ENCODE results near the gene CLCN7. TPM values are rescaled to one million over a fixed set of nuclear protein-coding genes. Genes with fewer than 3 reads are reported as not detected.

CLCN7 gene
- total and polyA plus RNA-seq, 2 experiments from 2014 or later = 17.4 to 53.8 TPM

DNA sequence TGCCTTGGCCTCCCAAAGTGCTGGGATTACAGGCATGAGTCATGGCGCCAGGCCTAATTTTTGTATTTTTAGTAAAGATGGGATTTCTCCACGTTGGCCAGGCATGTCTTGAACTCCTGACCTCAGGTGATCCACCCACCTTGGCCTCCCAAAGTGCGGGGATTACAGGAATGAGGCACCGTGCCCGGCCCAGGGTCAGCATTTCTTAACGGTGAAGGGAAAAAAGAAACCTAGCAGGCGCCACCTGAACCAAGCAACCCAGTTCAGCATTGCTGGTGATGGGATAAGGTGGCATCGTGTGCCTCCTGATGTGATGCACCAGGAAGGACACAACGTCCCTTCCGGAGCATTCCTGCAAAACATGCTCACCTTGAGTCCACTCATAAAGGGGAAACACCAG lies 2.2 kb upstream of the CLCN7 start (continued):
- TF ChIP-seq, protein P1, sequence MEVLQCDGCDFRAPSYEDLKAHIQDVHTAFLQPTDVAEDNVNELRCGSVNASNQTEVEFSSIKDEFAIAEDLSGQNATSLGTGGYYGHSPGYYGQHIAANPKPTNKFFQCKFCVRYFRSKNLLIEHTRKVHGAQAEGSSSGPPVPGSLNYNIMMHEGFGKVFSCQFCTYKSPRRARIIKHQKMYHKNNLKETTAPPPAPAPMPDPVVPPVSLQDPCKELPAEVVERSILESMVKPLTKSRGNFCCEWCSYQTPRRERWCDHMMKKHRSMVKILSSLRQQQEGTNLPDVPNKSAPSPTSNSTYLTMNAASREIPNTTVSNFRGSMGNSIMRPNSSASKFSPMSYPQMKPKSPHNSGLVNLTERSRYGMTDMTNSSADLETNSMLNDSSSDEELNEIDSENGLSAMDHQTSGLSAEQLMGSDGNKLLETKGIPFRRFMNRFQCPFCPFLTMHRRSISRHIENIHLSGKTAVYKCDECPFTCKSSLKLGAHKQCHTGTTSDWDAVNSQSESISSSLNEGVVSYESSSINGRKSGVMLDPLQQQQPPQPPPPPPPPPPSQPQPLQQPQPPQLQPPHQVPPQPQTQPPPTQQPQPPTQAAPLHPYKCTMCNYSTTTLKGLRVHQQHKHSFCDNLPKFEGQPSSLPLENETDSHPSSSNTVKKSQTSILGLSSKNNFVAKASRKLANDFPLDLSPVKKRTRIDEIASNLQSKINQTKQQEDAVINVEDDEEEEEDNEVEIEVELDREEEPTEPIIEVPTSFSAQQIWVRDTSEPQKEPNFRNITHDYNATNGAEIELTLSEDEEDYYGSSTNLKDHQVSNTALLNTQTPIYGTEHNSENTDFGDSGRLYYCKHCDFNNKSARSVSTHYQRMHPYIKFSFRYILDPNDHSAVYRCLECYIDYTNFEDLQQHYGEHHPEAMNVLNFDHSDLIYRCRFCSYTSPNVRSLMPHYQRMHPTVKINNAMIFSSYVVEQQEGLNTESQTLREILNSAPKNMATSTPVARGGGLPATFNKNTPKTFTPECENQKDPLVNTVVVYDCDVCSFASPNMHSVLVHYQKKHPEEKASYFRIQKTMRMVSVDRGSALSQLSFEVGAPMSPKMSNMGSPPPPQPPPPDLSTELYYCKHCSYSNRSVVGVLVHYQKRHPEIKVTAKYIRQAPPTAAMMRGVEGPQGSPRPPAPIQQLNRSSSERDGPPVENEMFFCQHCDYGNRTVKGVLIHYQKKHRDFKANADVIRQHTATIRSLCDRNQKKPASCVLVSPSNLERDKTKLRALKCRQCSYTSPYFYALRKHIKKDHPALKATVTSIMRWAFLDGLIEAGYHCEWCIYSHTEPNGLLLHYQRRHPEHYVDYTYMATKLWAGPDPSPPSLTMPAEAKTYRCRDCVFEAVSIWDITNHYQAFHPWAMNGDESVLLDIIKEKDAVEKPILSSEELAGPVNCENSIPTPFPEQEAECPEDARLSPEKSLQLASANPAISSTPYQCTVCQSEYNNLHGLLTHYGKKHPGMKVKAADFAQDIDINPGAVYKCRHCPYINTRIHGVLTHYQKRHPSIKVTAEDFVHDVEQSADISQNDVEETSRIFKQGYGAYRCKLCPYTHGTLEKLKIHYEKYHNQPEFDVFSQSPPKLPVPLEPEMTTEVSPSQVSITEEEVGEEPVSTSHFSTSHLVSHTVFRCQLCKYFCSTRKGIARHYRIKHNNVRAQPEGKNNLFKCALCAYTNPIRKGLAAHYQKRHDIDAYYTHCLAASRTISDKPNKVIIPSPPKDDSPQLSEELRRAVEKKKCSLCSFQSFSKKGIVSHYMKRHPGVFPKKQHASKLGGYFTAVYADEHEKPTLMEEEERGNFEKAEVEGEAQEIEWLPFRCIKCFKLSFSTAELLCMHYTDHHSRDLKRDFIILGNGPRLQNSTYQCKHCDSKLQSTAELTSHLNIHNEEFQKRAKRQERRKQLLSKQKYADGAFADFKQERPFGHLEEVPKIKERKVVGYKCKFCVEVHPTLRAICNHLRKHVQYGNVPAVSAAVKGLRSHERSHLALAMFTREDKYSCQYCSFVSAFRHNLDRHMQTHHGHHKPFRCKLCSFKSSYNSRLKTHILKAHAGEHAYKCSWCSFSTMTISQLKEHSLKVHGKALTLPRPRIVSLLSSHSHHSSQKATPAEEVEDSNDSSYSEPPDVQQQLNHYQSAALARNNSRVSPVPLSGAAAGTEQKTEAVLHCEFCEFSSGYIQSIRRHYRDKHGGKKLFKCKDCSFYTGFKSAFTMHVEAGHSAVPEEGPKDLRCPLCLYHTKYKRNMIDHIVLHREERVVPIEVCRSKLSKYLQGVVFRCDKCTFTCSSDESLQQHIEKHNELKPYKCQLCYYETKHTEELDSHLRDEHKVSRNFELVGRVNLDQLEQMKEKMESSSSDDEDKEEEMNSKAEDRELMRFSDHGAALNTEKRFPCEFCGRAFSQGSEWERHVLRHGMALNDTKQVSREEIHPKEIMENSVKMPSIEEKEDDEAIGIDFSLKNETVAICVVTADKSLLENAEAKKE (CRISPR knock-in tag; IDR thresholded peaks at IDR 0.05) = no peak
- no peak for TF ChIP-seq EZH2 (IDR thresholded peaks at IDR 0.05; ENCODE audit: low read depth, unreplicated experiment)

DNA sequence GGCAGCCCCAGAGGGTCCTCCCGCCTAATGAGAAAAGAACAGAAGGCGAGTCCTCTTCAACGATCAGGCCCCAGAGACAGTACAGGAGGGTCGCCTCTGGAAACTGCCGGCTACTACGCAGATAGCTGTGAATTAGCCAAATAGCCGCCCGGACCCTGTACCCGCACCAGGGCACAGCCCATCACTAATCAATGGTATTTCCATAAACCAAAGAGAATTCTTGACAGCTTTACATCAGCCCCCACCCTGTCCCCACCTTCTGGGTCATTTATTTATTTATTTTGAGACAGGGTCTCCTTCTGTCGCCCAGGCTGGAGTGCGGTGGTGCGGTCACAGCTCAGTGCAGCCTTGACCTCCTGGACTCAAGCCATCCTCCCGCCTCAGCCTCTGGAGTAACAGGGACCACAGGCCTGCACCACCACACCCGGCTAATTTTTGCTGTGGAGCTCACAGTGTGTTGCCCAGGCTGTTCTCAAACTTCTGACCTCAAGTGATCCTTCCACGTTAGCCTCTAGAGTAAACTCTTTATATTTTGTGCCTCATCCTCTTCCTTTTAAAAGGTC lies 805 bp upstream of the CLCN7 start:
- no peaks in the 10 kb centered on the region for H3K36me3 ChIP-seq (ENCODE audit: insufficient read depth)

More for the DNA sequence above, 805 bp upstream of the CLCN7 start:
- no peak for DNase-seq (ENCODE audit: low spot score)
- Histone ChIP-seq H3K4me3 (peak overlapping the region; percentile 77), H3K27me3 (ENCODE audit: insufficient read depth) (no peaks in the 10 kb centered on the region), H4K20me1 (replicated peaks; ENCODE audit: insufficient read depth) (peaks cover 12% of the 10 kb centered on the region; the same call in 1 of the 2 replicates), H3F3A (replicated peaks; ENCODE audit: low read depth) (no peaks in the 10 kb centered on the region), H3K4me2 (peak overlapping the region; percentile 89), H3K27ac (ENCODE audit: low read depth) (no peak overlapping the region), H3K79me2 (replicated peaks; ENCODE audit: insufficient read depth) (peaks cover 38% of the 10 kb centered on the region), H3K9me2 (ENCODE audit: insufficient read depth) (no peaks in the 10 kb centered on the region), H3K4me1 (ENCODE audit: insufficient read depth) (peaks cover 3% of the 10 kb centered on the region; the same call in 1 of the 2 replicates), H2AFZ (peak overlapping the region; percentile 74; the same call in 1 of the 2 replicates)
- Mint-ChIP-seq H3K9me3 (peaks cover 30% of the 10 kb centered on the region; the same call in 2 of the 3 replicates), H3K27ac (peak overlapping the region; percentile 56; the same call in 1 of the 2 replicates), H3K27me3 (ENCODE audit: insufficient read depth, low read depth, poor library complexity) (peaks cover 12% of the 10 kb centered on the region), H3K4me1 (peaks cover 8% of the 10 kb centered on the region; the same call in 2 of the 3 replicates), H3K36me3 (ENCODE audit: low read depth) (peaks cover 3% of the 10 kb centered on the region; the same call in 2 of the 3 replicates), H3K4me3 (peak overlapping the region; percentile 81)
- ATAC-seq = no peak
- TF ChIP-seq, protein P2, sequence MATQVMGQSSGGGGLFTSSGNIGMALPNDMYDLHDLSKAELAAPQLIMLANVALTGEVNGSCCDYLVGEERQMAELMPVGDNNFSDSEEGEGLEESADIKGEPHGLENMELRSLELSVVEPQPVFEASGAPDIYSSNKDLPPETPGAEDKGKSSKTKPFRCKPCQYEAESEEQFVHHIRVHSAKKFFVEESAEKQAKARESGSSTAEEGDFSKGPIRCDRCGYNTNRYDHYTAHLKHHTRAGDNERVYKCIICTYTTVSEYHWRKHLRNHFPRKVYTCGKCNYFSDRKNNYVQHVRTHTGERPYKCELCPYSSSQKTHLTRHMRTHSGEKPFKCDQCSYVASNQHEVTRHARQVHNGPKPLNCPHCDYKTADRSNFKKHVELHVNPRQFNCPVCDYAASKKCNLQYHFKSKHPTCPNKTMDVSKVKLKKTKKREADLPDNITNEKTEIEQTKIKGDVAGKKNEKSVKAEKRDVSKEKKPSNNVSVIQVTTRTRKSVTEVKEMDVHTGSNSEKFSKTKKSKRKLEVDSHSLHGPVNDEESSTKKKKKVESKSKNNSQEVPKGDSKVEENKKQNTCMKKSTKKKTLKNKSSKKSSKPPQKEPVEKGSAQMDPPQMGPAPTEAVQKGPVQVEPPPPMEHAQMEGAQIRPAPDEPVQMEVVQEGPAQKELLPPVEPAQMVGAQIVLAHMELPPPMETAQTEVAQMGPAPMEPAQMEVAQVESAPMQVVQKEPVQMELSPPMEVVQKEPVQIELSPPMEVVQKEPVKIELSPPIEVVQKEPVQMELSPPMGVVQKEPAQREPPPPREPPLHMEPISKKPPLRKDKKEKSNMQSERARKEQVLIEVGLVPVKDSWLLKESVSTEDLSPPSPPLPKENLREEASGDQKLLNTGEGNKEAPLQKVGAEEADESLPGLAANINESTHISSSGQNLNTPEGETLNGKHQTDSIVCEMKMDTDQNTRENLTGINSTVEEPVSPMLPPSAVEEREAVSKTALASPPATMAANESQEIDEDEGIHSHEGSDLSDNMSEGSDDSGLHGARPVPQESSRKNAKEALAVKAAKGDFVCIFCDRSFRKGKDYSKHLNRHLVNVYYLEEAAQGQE (IDR thresholded peaks at IDR 0.05; ENCODE audit: unreplicated experiment) = no peak
- TF ChIP-seq EZH2phosphoT487 (IDR thresholded peaks at IDR 0.05; ENCODE audit: unreplicated experiment) (no peak), ZNF331 (CRISPR knock-in tag; IDR thresholded peaks at IDR 0.05; ENCODE audit: low read depth) (no peak), EZH2 (IDR thresholded peaks at IDR 0.05; ENCODE audit: low read depth, unreplicated experiment) (no peak), POLR2AphosphoS5 (IDR thresholded peaks at IDR 0.05; ENCODE audit: low read depth) (no peak), ZNF114 (CRISPR knock-in tag; IDR thresholded peaks at IDR 0.05) (no peak), JUNB (IDR thresholded peaks at IDR 0.05; ENCODE audit: unreplicated experiment) (no peak), CREB1 (CRISPR knock-in tag; IDR thresholded peaks at IDR 0.05; ENCODE audit: low read depth) (no peak), STAT1 (IDR thresholded peaks at IDR 0.05; ENCODE audit: unreplicated experiment) (no peak), NANOG (IDR thresholded peaks at IDR 0.05; ENCODE audit: borderline replicate concordance) (no peak)
- TF ChIP-seq, protein P3, sequence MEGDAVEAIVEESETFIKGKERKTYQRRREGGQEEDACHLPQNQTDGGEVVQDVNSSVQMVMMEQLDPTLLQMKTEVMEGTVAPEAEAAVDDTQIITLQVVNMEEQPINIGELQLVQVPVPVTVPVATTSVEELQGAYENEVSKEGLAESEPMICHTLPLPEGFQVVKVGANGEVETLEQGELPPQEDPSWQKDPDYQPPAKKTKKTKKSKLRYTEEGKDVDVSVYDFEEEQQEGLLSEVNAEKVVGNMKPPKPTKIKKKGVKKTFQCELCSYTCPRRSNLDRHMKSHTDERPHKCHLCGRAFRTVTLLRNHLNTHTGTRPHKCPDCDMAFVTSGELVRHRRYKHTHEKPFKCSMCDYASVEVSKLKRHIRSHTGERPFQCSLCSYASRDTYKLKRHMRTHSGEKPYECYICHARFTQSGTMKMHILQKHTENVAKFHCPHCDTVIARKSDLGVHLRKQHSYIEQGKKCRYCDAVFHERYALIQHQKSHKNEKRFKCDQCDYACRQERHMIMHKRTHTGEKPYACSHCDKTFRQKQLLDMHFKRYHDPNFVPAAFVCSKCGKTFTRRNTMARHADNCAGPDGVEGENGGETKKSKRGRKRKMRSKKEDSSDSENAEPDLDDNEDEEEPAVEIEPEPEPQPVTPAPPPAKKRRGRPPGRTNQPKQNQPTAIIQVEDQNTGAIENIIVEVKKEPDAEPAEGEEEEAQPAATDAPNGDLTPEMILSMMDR (conservative IDR thresholded peaks at IDR 0.05; ENCODE audit: low read depth in 2 of 2) = no peak
- TF ChIP-seq, protein P4, sequence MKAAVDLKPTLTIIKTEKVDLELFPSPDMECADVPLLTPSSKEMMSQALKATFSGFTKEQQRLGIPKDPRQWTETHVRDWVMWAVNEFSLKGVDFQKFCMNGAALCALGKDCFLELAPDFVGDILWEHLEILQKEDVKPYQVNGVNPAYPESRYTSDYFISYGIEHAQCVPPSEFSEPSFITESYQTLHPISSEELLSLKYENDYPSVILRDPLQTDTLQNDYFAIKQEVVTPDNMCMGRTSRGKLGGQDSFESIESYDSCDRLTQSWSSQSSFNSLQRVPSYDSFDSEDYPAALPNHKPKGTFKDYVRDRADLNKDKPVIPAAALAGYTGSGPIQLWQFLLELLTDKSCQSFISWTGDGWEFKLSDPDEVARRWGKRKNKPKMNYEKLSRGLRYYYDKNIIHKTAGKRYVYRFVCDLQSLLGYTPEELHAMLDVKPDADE (IDR thresholded peaks at IDR 0.05) = no peak

Data from GM23338 (cell line).